Measurements from ENCODE around the gene GNAQ.

DNA sequence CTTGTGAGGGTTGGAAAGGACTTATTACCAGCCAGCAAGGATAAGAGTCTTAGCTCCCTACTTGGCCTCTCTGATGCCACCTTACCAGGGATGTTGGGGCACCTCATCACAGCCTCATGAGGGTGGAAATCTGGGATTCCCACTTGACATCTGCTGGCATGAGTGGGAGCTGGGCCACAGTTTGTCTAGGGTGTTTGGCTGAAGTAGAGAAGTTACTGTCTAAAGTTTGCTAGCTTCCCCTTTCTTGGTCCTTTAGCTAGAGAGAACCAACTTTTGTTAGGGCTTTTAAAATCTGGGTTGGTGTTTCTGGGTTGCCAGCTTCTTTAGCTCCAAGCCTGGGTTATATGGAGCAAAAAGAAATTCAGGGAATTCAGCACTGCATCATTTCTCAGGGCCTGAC lies 326.0 kb downstream of the GNAQ start:
- TF ChIP-seq, protein P1, sequence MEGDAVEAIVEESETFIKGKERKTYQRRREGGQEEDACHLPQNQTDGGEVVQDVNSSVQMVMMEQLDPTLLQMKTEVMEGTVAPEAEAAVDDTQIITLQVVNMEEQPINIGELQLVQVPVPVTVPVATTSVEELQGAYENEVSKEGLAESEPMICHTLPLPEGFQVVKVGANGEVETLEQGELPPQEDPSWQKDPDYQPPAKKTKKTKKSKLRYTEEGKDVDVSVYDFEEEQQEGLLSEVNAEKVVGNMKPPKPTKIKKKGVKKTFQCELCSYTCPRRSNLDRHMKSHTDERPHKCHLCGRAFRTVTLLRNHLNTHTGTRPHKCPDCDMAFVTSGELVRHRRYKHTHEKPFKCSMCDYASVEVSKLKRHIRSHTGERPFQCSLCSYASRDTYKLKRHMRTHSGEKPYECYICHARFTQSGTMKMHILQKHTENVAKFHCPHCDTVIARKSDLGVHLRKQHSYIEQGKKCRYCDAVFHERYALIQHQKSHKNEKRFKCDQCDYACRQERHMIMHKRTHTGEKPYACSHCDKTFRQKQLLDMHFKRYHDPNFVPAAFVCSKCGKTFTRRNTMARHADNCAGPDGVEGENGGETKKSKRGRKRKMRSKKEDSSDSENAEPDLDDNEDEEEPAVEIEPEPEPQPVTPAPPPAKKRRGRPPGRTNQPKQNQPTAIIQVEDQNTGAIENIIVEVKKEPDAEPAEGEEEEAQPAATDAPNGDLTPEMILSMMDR (conservative IDR thresholded peaks at IDR 0.05; ENCODE audit: low read depth in 2 of 2) = no peak
- TF ChIP-seq, protein P2, sequence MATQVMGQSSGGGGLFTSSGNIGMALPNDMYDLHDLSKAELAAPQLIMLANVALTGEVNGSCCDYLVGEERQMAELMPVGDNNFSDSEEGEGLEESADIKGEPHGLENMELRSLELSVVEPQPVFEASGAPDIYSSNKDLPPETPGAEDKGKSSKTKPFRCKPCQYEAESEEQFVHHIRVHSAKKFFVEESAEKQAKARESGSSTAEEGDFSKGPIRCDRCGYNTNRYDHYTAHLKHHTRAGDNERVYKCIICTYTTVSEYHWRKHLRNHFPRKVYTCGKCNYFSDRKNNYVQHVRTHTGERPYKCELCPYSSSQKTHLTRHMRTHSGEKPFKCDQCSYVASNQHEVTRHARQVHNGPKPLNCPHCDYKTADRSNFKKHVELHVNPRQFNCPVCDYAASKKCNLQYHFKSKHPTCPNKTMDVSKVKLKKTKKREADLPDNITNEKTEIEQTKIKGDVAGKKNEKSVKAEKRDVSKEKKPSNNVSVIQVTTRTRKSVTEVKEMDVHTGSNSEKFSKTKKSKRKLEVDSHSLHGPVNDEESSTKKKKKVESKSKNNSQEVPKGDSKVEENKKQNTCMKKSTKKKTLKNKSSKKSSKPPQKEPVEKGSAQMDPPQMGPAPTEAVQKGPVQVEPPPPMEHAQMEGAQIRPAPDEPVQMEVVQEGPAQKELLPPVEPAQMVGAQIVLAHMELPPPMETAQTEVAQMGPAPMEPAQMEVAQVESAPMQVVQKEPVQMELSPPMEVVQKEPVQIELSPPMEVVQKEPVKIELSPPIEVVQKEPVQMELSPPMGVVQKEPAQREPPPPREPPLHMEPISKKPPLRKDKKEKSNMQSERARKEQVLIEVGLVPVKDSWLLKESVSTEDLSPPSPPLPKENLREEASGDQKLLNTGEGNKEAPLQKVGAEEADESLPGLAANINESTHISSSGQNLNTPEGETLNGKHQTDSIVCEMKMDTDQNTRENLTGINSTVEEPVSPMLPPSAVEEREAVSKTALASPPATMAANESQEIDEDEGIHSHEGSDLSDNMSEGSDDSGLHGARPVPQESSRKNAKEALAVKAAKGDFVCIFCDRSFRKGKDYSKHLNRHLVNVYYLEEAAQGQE (IDR thresholded peaks at IDR 0.05; ENCODE audit: unreplicated experiment) = no peak
- no peak for TF ChIP-seq EZH2 (IDR thresholded peaks at IDR 0.05; ENCODE audit: low read depth, unreplicated experiment)
- no peak for TF ChIP-seq STAT1 (IDR thresholded peaks at IDR 0.05; ENCODE audit: unreplicated experiment)
- TF ChIP-seq POLR2AphosphoS5 (IDR thresholded peaks at IDR 0.05; ENCODE audit: low read depth) = no peak
- TF ChIP-seq CREB1 (CRISPR knock-in tag; IDR thresholded peaks at IDR 0.05; ENCODE audit: low read depth) = no peak
